DMS153 (cell line): Measurements from ENCODE around the gene CYB5D1.

ENCODE experiments used
- DNase-seq: peaks from one replicate; lab custom pipeline; 2025; lab: John Stamatoyannopoulos, UW

The CYB5D1 gene

DNA sequence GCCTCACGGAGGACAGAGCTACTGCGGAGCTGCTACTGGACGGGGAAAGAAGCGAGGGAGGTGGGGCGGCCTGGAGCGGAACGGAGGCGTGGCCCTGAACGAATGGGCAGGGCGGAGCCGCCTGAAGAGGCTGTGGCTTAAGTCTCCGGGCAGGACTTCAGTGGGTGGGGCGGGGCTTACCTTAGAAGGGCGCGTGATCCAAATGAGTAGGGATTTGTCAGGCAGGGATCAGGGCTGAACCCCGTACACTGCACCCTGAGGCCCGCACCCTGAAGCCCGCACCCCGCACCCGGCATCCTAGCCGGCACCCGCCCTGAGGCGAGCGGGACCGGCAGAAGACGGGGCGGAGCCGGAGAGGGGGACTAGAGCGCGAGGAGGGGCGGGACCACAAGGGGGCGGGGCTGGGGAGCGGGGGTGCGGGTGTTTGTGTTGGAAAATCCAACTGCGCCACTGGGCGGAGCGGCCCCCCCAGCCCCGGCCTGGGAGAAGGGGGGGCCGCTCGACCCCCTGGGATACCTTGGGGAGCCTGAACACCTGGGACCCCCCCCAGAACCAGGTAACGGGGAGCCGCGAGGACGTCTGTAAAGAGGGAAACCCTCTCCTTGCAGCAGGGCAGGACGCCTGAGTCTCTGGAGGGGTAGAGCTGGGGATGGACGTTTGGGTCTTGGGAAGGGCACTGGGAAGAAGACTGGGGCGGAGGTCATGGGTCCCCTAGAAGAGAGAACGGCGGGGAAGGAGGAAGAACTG lies 23.8 kb upstream of the CYB5D1 start, which contains the start of gene KDM6B:
KDM6B (plus strand) TSS at position 423 of the 747 bp plus-strand sequence. CDS start 11,338 bp downstream, outside the sequence.
- peak; percentile 44 for DNase-seq

GRCh38 chr17:7834542-7834956 lies 23.3 kb upstream of the CYB5D1 start:
- DNase-seq: no peak

GRCh38 chr17:7834957-7835813 lies 22.6 kb upstream of the CYB5D1 start:
- peak; percentile 90 for DNase-seq

DNA sequence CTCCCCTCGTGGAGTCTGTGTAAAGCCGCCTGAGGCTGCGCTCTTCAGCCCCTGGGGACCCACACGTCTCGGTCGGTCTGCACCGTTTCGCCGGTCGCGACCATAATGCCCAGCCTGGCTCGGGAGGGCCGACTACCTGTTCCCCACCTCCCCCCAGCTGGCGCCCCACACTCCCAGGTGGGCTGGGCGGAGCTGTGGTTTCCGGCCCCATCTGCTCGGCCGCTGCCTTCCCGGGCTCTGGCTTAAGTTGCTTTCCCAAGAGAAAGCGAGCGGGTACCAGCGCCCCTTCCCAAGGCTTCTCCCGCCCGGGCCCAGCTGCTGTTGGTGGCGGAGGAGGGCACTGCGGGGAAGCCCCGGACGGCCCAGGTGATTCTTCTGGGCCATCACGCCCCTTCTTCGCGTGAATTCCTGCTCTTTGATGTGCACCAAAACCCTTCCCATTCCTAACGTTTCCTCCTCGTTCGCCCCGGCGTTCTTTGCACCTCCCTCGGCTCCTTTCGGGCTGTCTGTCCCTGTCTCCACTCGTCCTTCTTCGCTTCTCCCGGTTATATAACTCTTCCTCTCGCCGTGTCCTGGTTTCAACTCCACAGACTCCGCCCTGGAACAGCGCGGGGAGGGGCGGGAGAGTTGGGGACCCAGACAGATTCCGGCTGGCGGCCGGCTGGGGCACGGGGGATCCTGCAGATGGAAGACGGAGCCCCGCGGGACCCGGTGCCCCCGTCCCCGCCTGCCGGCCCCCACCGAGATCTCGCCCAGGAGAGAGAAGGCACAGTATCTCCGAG lies 21.8 kb upstream of the CYB5D1 start:
- peak; percentile 48 for DNase-seq

DNA sequence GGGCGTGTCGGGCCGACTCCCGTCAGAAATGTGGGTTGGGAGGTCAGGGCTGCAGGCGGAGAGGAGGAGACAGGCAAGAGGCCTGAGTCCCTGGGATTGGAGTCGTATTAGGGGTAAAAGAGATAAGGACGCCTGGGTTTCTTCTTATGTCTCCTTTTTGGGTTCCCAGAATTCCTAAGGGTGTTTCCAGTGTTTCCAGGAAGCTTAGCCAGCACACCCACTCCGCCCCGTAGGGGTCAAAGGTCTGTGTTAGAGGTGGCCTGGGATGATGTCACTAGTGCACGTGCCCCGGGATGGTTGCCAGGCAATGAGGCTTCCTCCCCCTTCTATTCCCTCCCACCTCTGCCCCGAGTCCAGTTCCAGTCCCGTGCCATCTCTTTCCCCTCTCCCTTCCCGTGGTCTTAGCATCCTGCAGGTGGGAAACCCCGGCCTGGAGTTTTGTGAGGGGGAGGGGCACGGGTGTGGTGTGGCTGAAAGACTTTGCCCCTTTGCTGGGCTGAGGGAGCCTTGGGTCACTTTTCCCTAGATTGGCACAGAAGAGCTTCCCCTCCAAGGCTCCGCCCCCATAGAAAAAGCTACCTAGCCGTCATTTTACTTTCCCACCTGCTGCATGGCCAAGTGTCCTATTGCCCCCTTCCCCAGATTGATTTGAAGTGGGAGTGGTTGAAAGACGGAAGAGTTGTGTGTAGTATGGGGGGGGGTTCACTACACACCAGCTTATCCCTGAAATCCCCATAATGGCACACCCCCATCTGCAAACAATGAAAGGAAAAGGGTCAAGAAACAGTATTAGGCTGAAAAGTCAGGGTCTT lies 21.0 kb upstream of the CYB5D1 start:
- DNase-seq: peak; percentile 90

GRCh38 chr17:7837408-7838088 lies 20.3 kb upstream of the CYB5D1 start:
- DNase-seq: no peak

- DNase-seq: no peak
Observed at GRCh38 chr17:7838090-7839075, 19.4 kb upstream of the CYB5D1 start.

GRCh38 chr17:7839190-7839875 lies 18.5 kb upstream of the CYB5D1 start:
- no peak for DNase-seq

- no peak for DNase-seq
Observed at GRCh38 chr17:7839876-7840261, 17.9 kb upstream of the CYB5D1 start.

DNA sequence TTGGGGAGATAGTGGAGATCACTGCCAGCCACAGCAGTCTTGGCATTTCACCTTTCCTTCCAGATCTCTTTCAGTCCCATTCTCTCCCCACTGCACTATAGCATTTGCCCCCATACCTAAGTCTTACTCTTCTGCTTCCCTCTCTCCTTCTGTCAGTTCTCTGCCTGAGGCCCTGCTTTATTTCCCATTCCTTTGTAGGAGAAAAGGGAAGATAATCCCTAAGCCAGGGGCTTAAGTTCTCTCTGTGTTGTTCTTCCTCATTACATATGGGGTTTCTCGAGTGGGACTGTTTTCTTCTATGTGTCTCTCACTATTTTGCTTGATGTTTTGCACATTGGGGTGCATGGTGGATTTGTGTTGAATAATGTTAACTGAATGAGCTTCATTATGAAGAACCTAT lies 17.4 kb upstream of the CYB5D1 start:
- no peak for DNase-seq

GRCh38 chr17:7840875-7841274 lies 16.9 kb upstream of the CYB5D1 start:
- no peak for DNase-seq

DNA sequence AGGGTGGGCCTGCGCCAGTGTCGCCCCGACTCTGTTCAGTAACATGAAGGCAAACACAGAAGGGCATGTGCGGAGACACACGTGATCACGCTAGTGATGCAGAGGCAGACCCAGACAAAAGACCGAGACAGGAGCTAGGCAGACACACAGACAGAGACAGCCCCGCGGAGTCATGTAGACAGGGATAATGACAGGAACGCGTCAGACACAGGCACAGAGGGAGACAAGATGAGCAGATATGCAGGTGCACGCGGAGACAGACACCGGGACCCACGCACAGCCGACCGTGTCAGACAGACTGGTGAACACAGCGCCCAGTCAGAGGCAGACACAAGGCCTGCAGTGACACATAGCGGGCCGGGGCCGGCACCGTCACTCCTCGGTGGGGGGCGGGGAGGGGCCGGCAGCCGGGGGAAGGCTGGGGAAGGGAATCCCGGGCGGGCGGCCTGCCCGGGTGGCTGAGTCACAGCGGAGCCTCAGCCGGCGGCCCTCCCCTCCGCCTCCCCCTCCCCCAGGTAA lies 16.3 kb upstream of the CYB5D1 start:
- no peak for DNase-seq

DNA sequence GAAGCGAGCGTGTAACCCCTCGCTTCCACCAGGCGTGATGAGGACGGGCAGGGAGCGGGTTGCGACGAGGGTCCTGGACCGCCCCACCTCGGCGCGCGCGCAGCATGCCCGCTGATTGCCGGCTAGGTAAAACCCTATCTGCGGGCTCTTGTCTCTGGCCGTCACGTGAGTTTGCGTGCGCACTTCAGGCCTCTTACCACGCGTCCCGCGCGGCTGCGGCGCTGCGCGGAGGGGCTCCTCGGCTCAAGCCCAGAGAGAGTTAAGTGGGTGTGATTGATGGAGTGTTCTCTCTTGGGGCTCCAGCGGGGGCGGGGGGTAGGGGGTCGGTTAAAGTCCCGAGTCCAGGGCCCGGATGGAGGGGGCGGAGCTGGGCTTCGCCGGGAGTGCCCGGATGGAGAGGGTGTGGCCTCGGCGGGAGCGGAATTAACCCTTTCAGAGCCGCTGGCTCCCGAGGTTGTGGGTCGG lies 15.9 kb upstream of the CYB5D1 start:
- peak; percentile 23 for DNase-seq

DNA sequence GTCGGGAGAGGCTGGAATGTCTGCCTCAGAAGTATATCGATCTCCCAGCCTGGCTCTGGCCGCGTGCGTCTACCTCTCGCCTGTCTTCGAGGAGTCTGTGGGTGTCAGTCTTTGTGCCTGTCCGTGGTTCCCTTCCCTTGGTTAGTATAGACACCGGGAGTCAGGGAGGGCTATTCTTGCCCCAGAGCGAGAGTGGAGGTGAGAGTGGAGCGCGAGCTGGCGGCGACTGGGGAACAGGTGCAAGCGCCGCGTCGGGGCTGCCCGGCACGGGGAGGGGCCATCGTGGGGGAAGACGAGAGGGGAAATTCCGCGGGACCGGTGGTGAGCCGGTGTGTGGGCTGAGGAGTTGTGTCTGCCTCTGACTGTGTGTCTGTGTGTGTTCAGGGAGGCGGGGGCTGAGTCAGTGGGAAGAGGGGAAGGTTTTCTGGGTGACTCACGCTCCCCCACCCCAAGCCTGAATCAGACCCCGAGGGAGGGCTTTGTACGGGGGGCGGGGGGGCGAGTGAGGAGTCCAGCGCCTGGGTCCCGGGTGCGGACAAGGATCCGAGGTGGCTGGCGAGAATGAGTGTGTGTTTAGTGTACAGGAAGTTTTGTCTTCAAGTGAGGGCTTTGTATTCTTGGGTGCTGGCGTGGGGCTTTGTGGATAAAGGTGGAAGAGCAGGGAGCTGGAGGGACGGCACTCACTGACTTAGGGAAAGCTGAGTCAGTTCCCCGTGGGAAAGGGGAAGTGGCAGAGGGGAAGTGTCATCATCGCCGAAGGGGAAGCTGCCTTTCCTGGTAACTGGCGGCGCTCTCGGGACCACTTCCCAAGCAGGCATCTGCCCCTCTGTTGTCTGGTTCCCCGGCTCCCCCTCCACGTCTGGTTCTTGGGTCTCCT lies 15.2 kb upstream of the CYB5D1 start:
- DNase-seq: no peak

DNA sequence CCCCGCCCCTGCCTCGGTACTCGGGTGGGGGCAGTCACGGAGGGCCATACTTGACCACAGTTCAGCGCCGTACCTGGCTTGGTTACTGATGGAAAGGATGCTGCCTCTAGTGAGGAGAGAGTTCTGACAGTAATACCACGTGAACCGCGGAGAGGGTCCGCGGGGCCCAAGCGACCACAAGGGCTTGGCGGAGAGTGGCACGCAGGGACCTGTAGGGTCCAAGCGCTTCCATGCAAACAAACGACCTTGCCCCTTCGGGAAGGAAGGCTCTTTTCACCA lies 14.6 kb upstream of the CYB5D1 start:
- no peak for DNase-seq

- peak; percentile 43 for DNase-seq
Observed at GRCh38 chr17:7843536-7844291, 14.1 kb upstream of the CYB5D1 start.
